Kidney (tissue), 14 donors: Measurements from ENCODE around the gene HRH3. TPM values are rescaled to one million over a fixed set of nuclear protein-coding genes. Genes with fewer than 3 reads are reported as not detected.

Source experiments
- DNase-seq, 5 donors: peaks; one replicate each; pipeline ENCODE4 v3.0.0-alpha.2; 2013 to 2020
- FAIRE-seq: peaks from 2 replicates; lab custom pipeline; 2012; peaks lifted over from hg19 to GRCh38; lab: Jason Lieb, UNC
- H3K27ac ChIP-seq, 2 donors: one replicate each; pipeline ENCODE4 v1.7.0; 2013; ENCODE audit warnings: low read depth in 2 of 2, low read length in 2 of 2, inconsistent platforms in 1 of 2
- H3K27me3 ChIP-seq: one replicate; pipeline ENCODE4 v1.7.1; 2013; ENCODE audit warnings: low read length, inconsistent platforms; ENCODE audit not compliant: control insufficient read depth, insufficient read depth
- H3K36me3 ChIP-seq, 3 donors: one replicate each; pipeline versions ENCODE4 v1.7.0 to v1.7.1; 2013; ENCODE audit warnings: low read length in 3 of 3, control low read depth in 1 of 3, inconsistent platforms in 1 of 3; ENCODE audit not compliant: insufficient read depth in 3 of 3, control insufficient read depth in 2 of 3
- H3K4me1 ChIP-seq, 3 donors: one replicate each; pipeline versions ENCODE4 v1.7.0 to v1.7.1; 2013; ENCODE audit warnings: low read length in 3 of 3, inconsistent platforms in 1 of 3, low read depth in 1 of 3; ENCODE audit not compliant: control insufficient read depth in 2 of 3, insufficient read depth in 2 of 3
- H3K4me3 ChIP-seq, 3 donors: one replicate each; pipeline versions ENCODE4 v1.7.0 to v1.8.1; 2013; ENCODE audit warnings: low read length in 3 of 3, control low read depth in 1 of 3, inconsistent platforms in 1 of 3
- H3K9ac ChIP-seq, 3 donors: one replicate each; pipeline versions ENCODE4 v1.7.0 to v1.7.1; 2013; ENCODE audit warnings: low read length in 3 of 3, control low read depth in 1 of 3, inconsistent platforms in 1 of 3
- H3K9me3 ChIP-seq, 3 donors: one replicate each; pipeline versions ENCODE4 v1.7.0 to v1.7.1; 2013; ENCODE audit warnings: low read length in 3 of 3, control low read depth in 1 of 3, inconsistent platforms in 1 of 3; ENCODE audit not compliant: control insufficient read depth in 2 of 3, insufficient read depth in 1 of 3
- CTCF ChIP-seq: IDR thresholded peaks from 3 replicates; pipeline ENCODE4 v1.5.1; 2012; ENCODE audit warnings: mild to moderate bottlenecking, moderate library complexity, borderline replicate concordance; ENCODE audit not compliant: insufficient read depth; ENCODE audit errors: extremely low read depth
- intact Hi-C: fragments of 100-400 bp; cut with DNase I; formaldehyde crosslinking; loops from one replicate; pipeline ENCODE4 v1.11.1; 2022
- polyA plus RNA-seq: library from polyadenylated mRNA; stranded (reverse); fragments of 350-450 nt; fragmentation: Illumina TruSeq; extraction: RNeasy Lipid Tissue Mini Kit (QIAGEN cat#74804); gene quantifications from one replicate; pipeline ENCODE4 v1.2.3, GENCODE V29; 2014; ENCODE audit warnings: low read depth, low replicate concordance; ENCODE audit not compliant: insufficient read depth
- total RNA-seq: library from RNA; stranded (reverse); fragmentation: NEBNext Ultra II Directional; extraction: Animal tissue kit (Norgen Biotek cat#: 25700); gene quantifications from one replicate; pipeline ENCODE4 v1.2.1, GENCODE V29; 2021
- donor health status: control.
- donor health status: control.
- donor health status: control.
- donor health status: control.
- donor health status: control.
- donor health status: DM: yes; HTN: yes; CAD: no.
- donor health status: Normal renal cell carcinoma (clear cell type).

HRH3 gene
- total and polyA plus RNA-seq, 2 donors from 2014 or later = not detected

DNA sequence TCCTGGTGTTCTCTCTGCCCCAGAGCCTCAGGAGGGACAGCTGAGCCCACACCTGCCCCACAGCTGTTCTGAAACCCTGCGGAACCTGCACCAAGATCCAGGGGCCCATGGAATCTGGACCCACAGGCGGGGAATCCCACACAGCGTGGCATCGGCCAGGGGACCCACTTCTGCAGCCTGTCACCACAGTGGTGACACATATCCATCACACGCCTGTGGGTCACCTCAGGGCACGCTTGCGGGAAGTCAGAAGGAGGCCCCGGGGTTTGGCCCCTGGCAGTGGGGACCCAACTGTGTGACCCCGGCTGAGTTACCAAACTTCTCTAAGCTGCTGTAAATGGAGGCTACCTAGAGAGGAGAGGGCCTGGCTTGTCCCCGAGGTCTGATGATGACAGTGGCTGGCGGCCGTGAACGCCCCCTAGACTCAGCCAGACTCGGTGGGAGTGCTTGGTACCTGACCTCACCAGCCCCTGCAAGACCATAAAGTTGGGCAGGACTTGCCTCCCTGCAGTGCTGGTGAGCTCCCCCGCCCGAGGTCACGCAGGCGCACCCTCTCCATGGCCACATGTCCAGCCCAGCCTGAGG lies 2.3 kb upstream of the HRH3 start:
- intact Hi-C loops = no loop called here
- no peak for FAIRE-seq

GRCh38 chr20:62220666-62221568 lies 839 bp upstream of the HRH3 start:
- Histone ChIP-seq H3K36me3 (no peaks in the 10 kb centered on the region), H3K27me3 (peaks cover 23% of the 10 kb centered on the region), H3K9me3 (no peaks in the 10 kb centered on the region), H3K27ac (no peak overlapping the region), H3K4me3 (no peak overlapping the region), H3K9ac (no peak overlapping the region), H3K4me1 (peaks cover 0 to 9% (median 0%) of the 10 kb centered on the region in 3 donors)
- no peak for FAIRE-seq
- no peak for TF ChIP-seq CTCF
- no peak for DNase-seq
- intact Hi-C loops = no loop called here

More for the DNA sequence above, 2.3 kb upstream of the HRH3 start:
- Histone ChIP-seq H3K9me3 (no peaks in the 10 kb centered on the region), H3K27ac (no peak overlapping the region), H3K9ac (no peak overlapping the region), H3K27me3 (peaks cover 20% of the 10 kb centered on the region), H3K36me3 (no peaks in the 10 kb centered on the region), H3K4me3 (no peak overlapping the region), H3K4me1 (peaks cover 0 to 9% (median 0%) of the 10 kb centered on the region in 3 donors)
- no peak for TF ChIP-seq CTCF
- DNase-seq = no peak

GRCh38 chr20:62219101-62219991 lies 732 bp downstream of the HRH3 start:
- intact Hi-C loops = no loop called here
- no peak for TF ChIP-seq CTCF
- no peak overlapping the region for H3K4me3 ChIP-seq
- no peak for DNase-seq
- H3K27me3 ChIP-seq = peaks cover 24% of the 10 kb centered on the region
- FAIRE-seq = no peak
- H3K9ac ChIP-seq = no peak overlapping the region
- peaks cover 0 to 9% (median 0%) of the 10 kb centered on the region in 3 donors for H3K4me1 ChIP-seq
- no peak overlapping the region for H3K27ac ChIP-seq
- H3K9me3 ChIP-seq = no peaks in the 10 kb centered on the region
- H3K36me3 ChIP-seq = no peaks in the 10 kb centered on the region
